HG03064 (cell line): ENCODE measurements around the gene CBLB.
A peak's percentile ranks its signal among the peaks of the same experiment; 100 is the strongest.
"Not testable (repeated sequence)": the region's sequence is repeated elsewhere in the genome, so short reads cannot be mapped to it uniquely, and the experiment has no call there.

Experiments
- ATAC-seq: cut with Tn5 transposase; IDR thresholded peaks from one replicate; pipeline ENCODE4 v1.9.1; 2021; ENCODE audit warnings: low read depth; ENCODE audit not compliant: unreplicated experiment

Gene CBLB

GRCh38 chr3:105823149-105823867, 45.5 kb downstream of the CBLB start:
- ATAC-seq: no peak

- no peak for ATAC-seq
Measured at GRCh38 chr3:105822171-105823123, 46.4 kb downstream of the CBLB start.

GRCh38 chr3:105821433-105821832, 47.4 kb downstream of the CBLB start:
- no peak for ATAC-seq

- ATAC-seq: no peak
Measured at GRCh38 chr3:105816833-105817232, 52.0 kb downstream of the CBLB start.

- ATAC-seq: not testable (repeated sequence)
Measured at GRCh38 chr3:105815331-105815730, 53.5 kb downstream of the CBLB start.

GRCh38 chr3:105813710-105814109, 55.1 kb downstream of the CBLB start:
- ATAC-seq: no peak

GRCh38 chr3:105812194-105812586, 56.6 kb downstream of the CBLB start:
- no peak for ATAC-seq

- ATAC-seq: no peak
Measured at GRCh38 chr3:105811518-105812193, 57.2 kb downstream of the CBLB start.

- ATAC-seq: no peak
Measured at GRCh38 chr3:105809208-105809888, 59.5 kb downstream of the CBLB start.

- ATAC-seq: no peak
Measured at GRCh38 chr3:105807701-105808100, 61.1 kb downstream of the CBLB start.

- ATAC-seq: no peak
Measured at GRCh38 chr3:105807146-105807545, 61.7 kb downstream of the CBLB start.

- no peak for ATAC-seq
Measured at GRCh38 chr3:105806359-105806758, 62.5 kb downstream of the CBLB start.

- ATAC-seq: no peak
Measured at GRCh38 chr3:105805404-105805803, 63.4 kb downstream of the CBLB start.

- ATAC-seq: no peak
Measured at GRCh38 chr3:105802118-105802706, 66.6 kb downstream of the CBLB start.

- ATAC-seq: no peak
Measured at GRCh38 chr3:105801397-105801796, 67.4 kb downstream of the CBLB start.

GRCh38 chr3:105800320-105800719, 68.5 kb downstream of the CBLB start:
- no peak for ATAC-seq

- ATAC-seq: no peak
Measured at GRCh38 chr3:105799286-105799685, 69.5 kb downstream of the CBLB start.

GRCh38 chr3:105798381-105798934, 70.4 kb downstream of the CBLB start:
- ATAC-seq: peak; percentile 88

GRCh38 chr3:105793040-105793439, 75.8 kb downstream of the CBLB start:
- ATAC-seq: no peak
